K562 (cell line): ENCODE measurements around the gene NT5DC2. TPM values are rescaled to one million over a fixed set of nuclear protein-coding genes. Genes with fewer than 3 reads are reported as not detected.

Experiments used
- ATAC-seq: fragments of 200-7000 bp; cut with Tn5 transposase; 3 replicates; pipeline ENCODE4 v1.9.1; 2020; ENCODE audit warnings: moderate library complexity
- BruUV-seq: library from RNA; stranded (reverse); fragments of 400-500 nt; replicated peaks from 2 replicates; lab custom pipeline; 2021; lab: Mats Ljungman, UMichigan
- CTCF ChIA-PET: fragments of 300-600 bp; formaldehyde crosslinking; extraction: SDS; loops from one replicate; lab custom pipeline; 2021; ENCODE audit warnings: low intra/inter-chr PET ratio; lab: Yijun Ruan, JAX
- POLR2A ChIA-PET: fragments of 300-600, 350-650 bp; sonication (Branson Sonifier 250); formaldehyde crosslinking; extraction: SDS; loops from one replicate; lab custom pipeline; 2021; ENCODE audit warnings: antibody characterized with exemption, inconsistent platforms; lab: Yijun Ruan, JAX
- DNase-seq, 4 experiments: peaks; one replicate each; pipeline versions ENCODE4 v3.0.0 to v3.0.0-alpha.2; 2011 to 2018; ENCODE audit warnings: low spot score in 3 of 4, mixed read lengths in 3 of 4; ENCODE audit errors: extremely low read depth in 1 of 4
- FAIRE-seq: peaks from 2 replicates; lab custom pipeline; 2011; peaks lifted over from hg19 to GRCh38; lab: Jason Lieb, UNC
- H2AFZ ChIP-seq: 2 replicates; pipeline ENCODE4 v1.6.0; 2011; ENCODE audit warnings: low read depth, low read length, control low read depth, inconsistent platforms
- H3K27ac ChIP-seq: fragments of 200-600 bp; 3 replicates; pipeline ENCODE4 v1.8.0; 2011; ENCODE audit warnings: low read depth, mild to moderate bottlenecking, control low read depth, inconsistent platforms, low read length, moderate library complexity, mixed read lengths; ENCODE audit errors: extremely low read depth
- H3K27me3 ChIP-seq, 2 experiments: fragments of 300-600 bp in 1 of 2; 2 replicates in 1 of 2; 3 replicates in 1 of 2; pipeline versions ENCODE4 v1.6.0 to v1.8.0; 2011; ENCODE audit warnings: inconsistent platforms in 2 of 2, low read length in 2 of 2, mild to moderate bottlenecking in 1 of 2, mixed read lengths in 1 of 2, moderate library complexity in 1 of 2; ENCODE audit not compliant: control insufficient read depth in 2 of 2, insufficient read depth in 2 of 2
- H3K36me3 ChIP-seq: fragments of 300-600 bp; 3 replicates; pipeline ENCODE4 v1.8.0; 2011; ENCODE audit warnings: mild to moderate bottlenecking, low read length, inconsistent platforms; ENCODE audit not compliant: control insufficient read depth, insufficient read depth
- H3K4me1 ChIP-seq, 2 experiments: fragments of 200-600 bp in 1 of 2; replicated peaks in 1 of 2; 2 replicates in 1 of 2; 3 replicates in 1 of 2; pipeline versions ENCODE4 v1.5.1 to v1.8.0; 2011; ENCODE audit warnings: inconsistent platforms in 2 of 2, low read length in 2 of 2, mild to moderate bottlenecking in 1 of 2, mixed read lengths in 1 of 2, moderate library complexity in 1 of 2; ENCODE audit not compliant: control insufficient read depth in 2 of 2, insufficient read depth in 2 of 2
- H3K4me2 ChIP-seq: 2 replicates; pipeline ENCODE4 v1.6.1; 2011; ENCODE audit warnings: low read length, control low read depth, inconsistent platforms, mixed read lengths; ENCODE audit not compliant: insufficient read depth
- H3K4me3 ChIP-seq: fragments of 200-600 bp; sonication (generic), shearing (Covaris generic); 2 replicates; pipeline ENCODE4 v1.5.1; 2016; ENCODE audit warnings: control low read depth, inconsistent platforms
- H3K79me2 ChIP-seq: fragments of 200-600 bp; 3 replicates; pipeline ENCODE4 v1.8.0; 2011; ENCODE audit warnings: low read length, inconsistent platforms; ENCODE audit not compliant: control insufficient read depth, insufficient read depth
- H3K9ac ChIP-seq, 2 experiments: 2 replicates each; pipeline versions ENCODE4 v1.6.0 to v1.6.1; 2011; ENCODE audit warnings: low read depth in 2 of 2, low read length in 2 of 2, control low read depth in 1 of 2, inconsistent platforms in 1 of 2, mild to moderate bottlenecking in 1 of 2, mixed read lengths in 1 of 2; ENCODE audit not compliant: insufficient read depth in 1 of 2
- H3K9me1 ChIP-seq: one replicate; pipeline ENCODE4 v1.6.0; 2011; ENCODE audit warnings: inconsistent platforms, mild to moderate bottlenecking, low read length, moderate library complexity; ENCODE audit not compliant: control insufficient read depth, insufficient read depth
- H3K9me3 ChIP-seq: replicated peaks from 2 replicates; pipeline ENCODE4 v1.5.1; 2011; ENCODE audit warnings: low read depth, low read length, inconsistent platforms; ENCODE audit not compliant: control insufficient read depth, insufficient read depth
- H4K20me1 ChIP-seq: replicated peaks from 2 replicates; pipeline ENCODE4 v1.6.1; 2011; ENCODE audit warnings: low read length, inconsistent platforms, mixed read lengths; ENCODE audit not compliant: control insufficient read depth, insufficient read depth
- ETV6 ChIP-seq, 3 experiments: fragments of 150-350 bp in 1 of 3; sonication (generic) in 1 of 3; formaldehyde crosslinking in 1 of 3; IDR thresholded peaks; 2 replicates each; pipeline versions ENCODE4 v1.6.1 to v1.8.0; 2014 to 2022; ENCODE audit warnings: borderline replicate concordance in 2 of 3, low read depth in 2 of 3, antibody characterized with exemption in 1 of 3, low read length in 1 of 3, mild to moderate bottlenecking in 1 of 3, missing genetic modification reagents in 1 of 3
- ILF3 ChIP-seq: fragments of 450-650 bp; IDR thresholded peaks from 2 replicates; pipeline ENCODE4 v1.6.1; 2018; ENCODE audit warnings: antibody characterized with exemption, mild to moderate bottlenecking, moderate library complexity, borderline replicate concordance
- MLLT1 ChIP-seq, 2 experiments: fragments of 450-650 bp; IDR thresholded peaks; 2 replicates each; pipeline ENCODE4 v1.6.1; 2016
- NCOA4 ChIP-seq: fragments of 450-650 bp; IDR thresholded peaks from 2 replicates; pipeline ENCODE4 v1.6.1; 2018; ENCODE audit warnings: mild to moderate bottlenecking; ENCODE audit not compliant: partially characterized antibody
- NCOA6 ChIP-seq: fragments of 450-650 bp; IDR thresholded peaks from 2 replicates; pipeline ENCODE4 v1.6.1; 2017; ENCODE audit warnings: mild to moderate bottlenecking
- NFIC ChIP-seq: fragments of 450-650 bp; IDR thresholded peaks from 2 replicates; pipeline ENCODE4 v1.6.1; 2017; ENCODE audit warnings: mild to moderate bottlenecking, inconsistent platforms
- PHB ChIP-seq: fragments of 250-450 bp; sonication (Bioruptor Pico); IDR thresholded peaks from 2 replicates; pipeline ENCODE4 v1.5.0; 2021
- POU5F1 ChIP-seq: fragments of 150-350 bp; IDR thresholded peaks from 2 replicates; pipeline ENCODE4 v1.6.1; 2014; ENCODE audit warnings: borderline replicate concordance, low read length, low read depth, mild to moderate bottlenecking; ENCODE audit not compliant: partially characterized antibody
- TAF7 ChIP-seq: fragments of 450-650 bp; IDR thresholded peaks from 2 replicates; pipeline ENCODE4 v1.6.1; 2016; ENCODE audit warnings: missing genetic modification characterization, missing compliant biosample characterization
- TEAD2 ChIP-seq: fragments of 450-650 bp; IDR thresholded peaks from 2 replicates; pipeline ENCODE4 v1.6.1; 2016; ENCODE audit warnings: missing genetic modification characterization, control low read depth, missing compliant biosample characterization
- ZBTB11 ChIP-seq, 3 experiments: fragments of 200-800 bp in 1 of 3; fragments of 250-450 bp in 1 of 3; fragments of 450-650 bp in 1 of 3; sonication (Bioruptor Pico) in 1 of 3; sonication (Bioruptor generic) in 1 of 3; formaldehyde crosslinking in 1 of 3; IDR thresholded peaks; 2 replicates each; pipeline versions ENCODE4 v1.6.1 to v1.8.0; 2016 to 2022; ENCODE audit warnings: mild to moderate bottlenecking in 2 of 3, missing genetic modification characterization in 2 of 3, missing compliant biosample characterization in 1 of 3, moderate library complexity in 1 of 3
- ZBTB26 ChIP-seq: fragments of 450-650 bp; formaldehyde crosslinking; IDR thresholded peaks from 2 replicates; pipeline ENCODE4 v1.4.0; 2022; ENCODE audit warnings: missing genetic modification characterization
- ZNF12 ChIP-seq: sonication (generic); formaldehyde crosslinking; IDR thresholded peaks from 2 replicates; pipeline ENCODE4 v1.4.0; 2020; ENCODE audit warnings: mild to moderate bottlenecking, missing genetic modification reagents
- ZNF282 ChIP-seq: sonication (generic); formaldehyde crosslinking; IDR thresholded peaks from 2 replicates; pipeline ENCODE4 v1.8.1; 2023; ENCODE audit warnings: missing genetic modification reagents
- ZNF57 ChIP-seq: fragments of 450-650 bp; formaldehyde crosslinking; IDR thresholded peaks from 2 replicates; pipeline ENCODE4 v1.4.0; 2020; ENCODE audit warnings: mild to moderate bottlenecking, moderate library complexity
- WGBS: fragments of 100-300 bp; shearing (Covaris generic); methylation state at CpG from one replicate; pipeline ENCODE4 v1.1.6; 2016; ENCODE audit warnings: low coverage, mixed read lengths; ENCODE audit not compliant: insufficient coverage; ENCODE audit errors: missing lambda C conversion rate; 5-methylcytosine and 5-hydroxymethylcytosine counted together
- in situ Hi-C: fragments of 300-500 bp; cut with MboI; formaldehyde crosslinking; loops from 4 replicates; pipeline ENCODE4 v1.15.0; 2018; ENCODE audit warnings: inconsistent platforms, mixed read lengths
- intact Hi-C: fragments of 100-400 bp; cut with micrococcal nuclease; formaldehyde crosslinking; loops from 2 replicates; pipeline ENCODE4 v1.14.2; 2022
- polyA plus RNA-seq, 8 experiments: library from polyadenylated mRNA; depleted of rRNA in 4 of 8; stranded (reverse) in 5 of 8; unstranded in 3 of 8; fragments of >200 nt; fragmentation: Nextera tagmentation in 2 of 8; fragmentation: Illumina TruSeq in 1 of 8; extraction: Ambion mirVana in 2 of 8; extraction: Trizol in 1 of 8; gene quantifications; 2 replicates each; pipeline versions ENCODE4 v1.2.1 to v1.2.3, GENCODE V29; 2011 to 2014; ENCODE audit warnings: inconsistent platforms in 1 of 8, missing spikeins in 1 of 8
- total RNA-seq, 7 experiments: library from RNA; depleted of rRNA in 6 of 7; stranded (reverse); fragments of >200 nt in 6 of 7; fragmentation: Illumina TruSeq in 2 of 7; extraction: Trizol in 2 of 7; gene quantifications; 2 replicates each; pipeline versions ENCODE4 v1.2.1 to v1.2.3, GENCODE V29; 2011 to 2021; ENCODE audit warnings: low replicate concordance in 1 of 7

The NT5DC2 gene
- total and polyA plus RNA-seq, 9 of the 15 experiments (the other 6 are each of a cell fraction or from before 2014, with no cell fraction given): 25.6 to 168 (median 122) TPM

DNA sequence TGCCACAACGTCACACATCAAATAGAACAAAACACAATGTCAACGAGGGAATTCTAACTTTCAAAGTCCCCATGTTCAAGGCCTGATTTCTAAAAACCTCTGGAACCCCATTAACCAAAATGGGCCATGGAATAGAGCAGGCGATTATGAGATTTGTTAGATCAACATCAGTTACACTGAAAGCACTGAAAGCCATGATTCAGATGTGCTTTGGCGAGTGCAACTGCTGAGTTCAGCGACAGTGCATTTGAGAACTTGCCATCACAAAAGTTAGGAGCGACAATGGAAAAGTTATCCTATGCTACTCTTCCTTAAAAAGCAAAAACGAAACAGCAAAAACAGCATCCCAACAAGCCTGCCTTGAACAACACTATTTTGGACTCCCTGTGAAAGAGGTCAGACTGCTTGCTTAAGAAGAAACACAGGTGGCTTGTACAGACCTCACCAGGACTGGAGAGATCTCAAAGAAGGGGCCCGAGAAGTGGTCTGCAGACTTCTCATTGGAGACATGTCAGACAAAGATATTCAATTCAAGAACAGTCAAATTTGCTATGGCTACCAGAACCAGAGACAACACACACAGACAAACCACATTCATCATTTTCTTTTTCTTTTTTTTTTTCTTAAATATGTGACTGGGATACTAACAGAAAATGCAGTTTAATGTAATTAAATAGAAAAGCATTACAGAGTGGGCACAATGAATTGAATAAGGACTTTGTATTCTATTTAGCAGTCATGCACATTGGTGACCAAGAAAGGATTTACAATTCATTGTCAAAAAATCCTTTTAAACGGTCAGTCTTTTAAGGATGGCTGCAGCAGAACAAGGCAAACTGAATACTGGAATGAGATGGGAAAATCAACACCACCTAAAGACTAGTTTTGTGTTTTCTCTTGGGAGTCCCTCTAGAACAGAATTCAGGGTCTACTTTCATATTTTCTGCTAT is 23.6 kb upstream of the NT5DC2 start:
- Histone ChIP-seq H4K20me1 (0 out of 2 replicates have a peak, but pooled peaks cover 4% of the 10 kb centered on the region), H3K9ac (no peak overlapping the region), H3K4me1 (peaks cover 0 to 4% of the 10 kb centered on the region in 2 experiments; a peak in 2 of 5 replicates), H3K9me3 (no peaks in the 10 kb centered on the region), H3K36me3 (peaks cover 58% of the 10 kb centered on the region), H3K27ac (no peak overlapping the region), H3K4me2 (no peak overlapping the region), H3K4me3 (no peak overlapping the region), H3K9me1 (no peaks in the 10 kb centered on the region), H2AFZ (no peak overlapping the region), H3K79me2 (no peaks in the 10 kb centered on the region), H3K27me3 (no peaks in the 10 kb centered on the region)
- FAIRE-seq: no peak
- ChIA-PET POLR2A (interaction anchor here (0.6 kb wide), 2 partner anchors 12 to 114 kb away, joined by 4 read pairs; no protein-coding TSS in a partner anchor), CTCF (no interaction called here)
- ATAC-seq: no peak
- intact Hi-C loops: no loop called here
- no peak for DNase-seq
- in situ Hi-C loops: no loop called here
- WGBS: 88% methylated on average over 8 of the region's 9 CpGs
- no TSS peak for BruUV-seq
- TF ChIP-seq ETV6 (IDR thresholded peaks at IDR 0.05; ENCODE audit: borderline replicate concordance in 1 of 2, low read depth in 2 of 2, low read length in 1 of 2): no peak
- no peak for TF ChIP-seq ETV6 (CRISPR knock-in tag; IDR thresholded peaks at IDR 0.05; ENCODE audit: borderline replicate concordance)
- TF ChIP-seq TAF7 (tag): no peak
- TF ChIP-seq NFIC: no peak
- no peak for TF ChIP-seq MLLT1 (IDR thresholded peaks at IDR 0.05)
- TF ChIP-seq ZNF57: no peak
- TF ChIP-seq POU5F1: no peak
- no peak for TF ChIP-seq ZBTB11 (CRISPR knock-in tag; IDR thresholded peaks at IDR 0.05)
- no peak for TF ChIP-seq NCOA6
- TF ChIP-seq ILF3: no peak
- no peak for TF ChIP-seq TEAD2
- TF ChIP-seq NCOA4: no peak
- no peak for TF ChIP-seq PHB
- no peak for TF ChIP-seq ZNF282 (CRISPR knock-in tag)
- no peak for TF ChIP-seq ZNF12
- no peak for TF ChIP-seq ZBTB26 (CRISPR knock-in tag)
